ENCODE results near the gene HPSE2.

- TF ChIP-seq POLR2AphosphoS5 (IDR thresholded peaks at IDR 0.05; ENCODE audit: low read depth): no peak
- no peak for TF ChIP-seq CTCF (conservative IDR thresholded peaks at IDR 0.05; ENCODE audit: low read depth in 2 of 2)
- TF ChIP-seq EZH2 (IDR thresholded peaks at IDR 0.05; ENCODE audit: low read depth, unreplicated experiment): no peak
- no peak for TF ChIP-seq CREB1 (CRISPR knock-in tag; IDR thresholded peaks at IDR 0.05; ENCODE audit: low read depth)
- TF ChIP-seq JUNB (IDR thresholded peaks at IDR 0.05; ENCODE audit: unreplicated experiment): no peak
Observed at GRCh38 chr10:99172950-99173349, 62.7 kb downstream of the HPSE2 start.

Data from GM23338 (cell line).